HUES64 (cell line): ENCODE data around the gene GPR183.
"Not testable (repeated sequence)": the region's sequence is repeated elsewhere in the genome, so short reads cannot be mapped to it uniquely, and the experiment has no call there.

Experiments
- H3K27ac ChIP-seq: 2 replicates; pipeline ENCODE4 v1.7.0; 2013; ENCODE audit warnings: low read depth, low read length, inconsistent platforms
- H3K27me3 ChIP-seq: 2 replicates; pipeline ENCODE4 v1.6.1; 2013; ENCODE audit warnings: mild to moderate bottlenecking, low read length; ENCODE audit not compliant: insufficient read depth
- H3K36me3 ChIP-seq: 2 replicates; pipeline ENCODE4 v1.6.1; 2013; ENCODE audit warnings: mild to moderate bottlenecking, low read length; ENCODE audit not compliant: insufficient read depth
- H3K4me1 ChIP-seq: 2 replicates; pipeline ENCODE4 v1.6.1; 2013; ENCODE audit warnings: mild to moderate bottlenecking, low read length, moderate library complexity; ENCODE audit not compliant: insufficient read depth
- H3K4me3 ChIP-seq: 2 replicates; pipeline ENCODE4 v1.5.1; 2013; ENCODE audit warnings: mild to moderate bottlenecking, low read length, moderate library complexity
- H3K9ac ChIP-seq: 2 replicates; pipeline ENCODE4 v1.6.1; 2013; ENCODE audit warnings: mild to moderate bottlenecking, low read depth, low read length
- H3K9me3 ChIP-seq: 2 replicates; pipeline ENCODE4 v1.6.1; 2013; ENCODE audit warnings: low read depth, low read length; ENCODE audit not compliant: insufficient read depth
- WGBS: fragments of 150-250, 120-280 bp; methylation state at CpG from one replicate; pipeline ENCODE4 v1.1.7; 2013; ENCODE audit warnings: missing lambda C conversion rate; 5-methylcytosine and 5-hydroxymethylcytosine counted together

The GPR183 gene

GRCh38 chr13:99256709-99257108, 50.5 kb downstream of the GPR183 start:
- H3K9me3 ChIP-seq = no peaks in the 10 kb centered on the region
- 73% methylated on average over 1 of the region's 3 CpGs for WGBS
- H3K9ac ChIP-seq = no peak overlapping the region
- no peak overlapping the region for H3K4me3 ChIP-seq
- no peaks in the 10 kb centered on the region for H3K27me3 ChIP-seq
- peaks cover 30% of the 10 kb centered on the region for H3K36me3 ChIP-seq
- H3K27ac ChIP-seq = no peak overlapping the region
- H3K4me1 ChIP-seq = no peaks in the 10 kb centered on the region; the same call in 1 of the 2 replicates

DNA sequence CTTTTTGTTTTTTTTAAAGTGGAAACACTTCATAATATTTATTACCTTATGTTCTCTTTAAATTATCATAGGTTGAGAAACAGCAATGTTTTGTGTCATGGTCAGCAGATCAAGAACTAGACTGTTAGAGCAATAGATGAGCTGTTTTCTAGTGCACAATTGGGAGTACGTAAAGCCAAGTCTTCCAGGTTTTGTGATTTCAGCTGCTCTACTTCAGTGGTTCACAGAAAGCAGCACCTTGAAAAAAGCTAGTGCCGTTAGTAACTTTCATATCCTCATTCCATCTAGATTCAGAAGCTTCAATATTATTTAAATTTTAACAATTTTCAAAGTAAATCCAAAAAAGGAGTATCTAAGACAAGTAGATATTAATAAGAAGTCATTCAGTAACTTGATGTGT, 50.9 kb downstream of the GPR183 start:
- H3K9me3 ChIP-seq = no peaks in the 10 kb centered on the region
- no peaks in the 10 kb centered on the region for H3K27me3 ChIP-seq
- H3K9ac ChIP-seq = no peak overlapping the region
- H3K4me3 ChIP-seq = no peak overlapping the region
- peaks cover 2% of the 10 kb centered on the region; the same call in 1 of the 2 replicates for H3K4me1 ChIP-seq
- 100% methylated on average over 2 of the region's 2 CpGs for WGBS
- peaks cover 26% of the 10 kb centered on the region for H3K36me3 ChIP-seq
- no peak overlapping the region for H3K27ac ChIP-seq

- Histone ChIP-seq H3K9ac (no peak overlapping the region), H3K9me3 (no peaks in the 10 kb centered on the region), H3K27me3 (no peaks in the 10 kb centered on the region), H3K36me3 (peaks cover 26% of the 10 kb centered on the region), H3K4me3 (no peak overlapping the region), H3K27ac (no peak overlapping the region), H3K4me1 (peaks cover 4% of the 10 kb centered on the region; the same call in 1 of the 2 replicates)
- 95% methylated on average over 10 of the region's 10 CpGs for WGBS
Measured at GRCh38 chr13:99255271-99255670, 51.9 kb downstream of the GPR183 start.

- H3K4me1 ChIP-seq = peaks cover 6% of the 10 kb centered on the region; the same call in 1 of the 2 replicates
- no peaks in the 10 kb centered on the region for H3K27me3 ChIP-seq
- H3K27ac ChIP-seq = no peak overlapping the region
- H3K4me3 ChIP-seq = no peak overlapping the region
- no peaks in the 10 kb centered on the region for H3K9me3 ChIP-seq
- H3K36me3 ChIP-seq = peaks cover 24% of the 10 kb centered on the region
- no peak overlapping the region for H3K9ac ChIP-seq
- 96% methylated on average over 14 of the region's 14 CpGs for WGBS
Measured at GRCh38 chr13:99254830-99255229, 52.4 kb downstream of the GPR183 start.

DNA sequence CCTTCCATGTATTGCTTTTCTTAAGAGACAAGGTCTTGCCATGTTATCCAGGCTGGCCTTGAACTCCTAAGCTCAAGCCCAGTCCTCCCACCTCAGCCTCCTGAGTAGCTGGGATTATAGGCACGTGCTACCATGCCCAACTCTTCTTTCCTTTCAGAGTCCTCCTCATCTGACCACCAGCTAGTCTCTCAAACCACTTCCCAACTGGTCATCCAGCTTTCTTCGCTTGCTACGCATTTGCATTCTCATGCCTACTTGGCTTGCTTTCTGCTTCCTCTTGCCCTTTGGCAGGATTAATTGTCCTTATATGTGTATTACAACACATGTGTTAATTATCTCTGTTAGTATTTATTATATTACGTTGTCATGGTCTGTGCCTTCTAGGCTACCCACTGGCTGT, 55.3 kb downstream of the GPR183 start:
- H3K27ac ChIP-seq = 0 out of 2 replicates have a peak overlapping the region, but pooled peaks have one; percentile 17
- H3K4me3 ChIP-seq = no peak overlapping the region

GRCh38 chr13:99250982-99251825, 56.0 kb downstream of the GPR183 start:
- peaks cover 34% of the 10 kb centered on the region for H3K36me3 ChIP-seq
- H3K27ac ChIP-seq = 0 out of 2 replicates have a peak overlapping the region, but pooled peaks have one; percentile 17
- no peak overlapping the region for H3K9ac ChIP-seq
- 92% methylated on average over 5 of the region's 5 CpGs for WGBS
- no peak overlapping the region for H3K4me3 ChIP-seq
- H3K27me3 ChIP-seq = no peaks in the 10 kb centered on the region
- H3K9me3 ChIP-seq = no peaks in the 10 kb centered on the region
- H3K4me1 ChIP-seq = peaks cover 6% of the 10 kb centered on the region; the same call in 1 of the 2 replicates

More for the DNA sequence above, 55.3 kb downstream of the GPR183 start:
- Histone ChIP-seq H3K36me3 (peaks cover 28% of the 10 kb centered on the region), H3K9ac (no peak overlapping the region), H3K4me1 (peaks cover 6% of the 10 kb centered on the region; the same call in 1 of the 2 replicates), H3K27me3 (no peaks in the 10 kb centered on the region), H3K9me3 (no peaks in the 10 kb centered on the region)
- WGBS = 88% methylated on average over 3 of the region's 4 CpGs

GRCh38 chr13:99249606-99250005, 57.6 kb downstream of the GPR183 start:
- not testable (repeated sequence) for H3K27ac ChIP-seq, H3K9me3 ChIP-seq, H3K4me1 ChIP-seq, H3K9ac ChIP-seq, H3K4me3 ChIP-seq, H3K27me3 ChIP-seq
- peaks cover 30% of the 10 kb centered on the region for H3K36me3 ChIP-seq
- 95% methylated on average over 2 of the region's 2 CpGs for WGBS

GRCh38 chr13:99249178-99249577, 58.0 kb downstream of the GPR183 start:
- H3K9me3 ChIP-seq, H3K27me3 ChIP-seq, H3K4me3 ChIP-seq, H3K27ac ChIP-seq, H3K4me1 ChIP-seq, H3K9ac ChIP-seq: not testable (repeated sequence)
- WGBS = 90% methylated on average over 3 of the region's 3 CpGs
- peaks cover 33% of the 10 kb centered on the region for H3K36me3 ChIP-seq

GRCh38 chr13:99246100-99246499, 61.1 kb downstream of the GPR183 start:
- H3K9ac ChIP-seq = no peak overlapping the region
- 98% methylated on average over 1 of the region's 1 CpG for WGBS

More at GRCh38 chr13:99246100-99246499, 61.1 kb downstream of the GPR183 start:
- Histone ChIP-seq H3K27me3 (no peaks in the 10 kb centered on the region), H3K27ac (no peak overlapping the region), H3K9me3 (peaks cover 4% of the 10 kb centered on the region; the same call in 1 of the 2 replicates), H3K36me3 (peaks cover 51% of the 10 kb centered on the region), H3K4me3 (no peak overlapping the region), H3K4me1 (0 out of 2 replicates have a peak, but pooled peaks cover 2% of the 10 kb centered on the region)
